ENCODE measurements around the gene KLHL29. TPM values are rescaled to one million over a fixed set of nuclear protein-coding genes. Genes with fewer than 3 reads are reported as not detected.

KLHL29 gene
- total and polyA plus RNA-seq, 2 donors (not counting 3 experiments of a cell fraction or from before 2014, with no cell fraction given): 4.6 to 12.7 TPM

GRCh38 chr2:23604731-23605130 lies 219.8 kb downstream of the KLHL29 start:
- Histone ChIP-seq H3K4me3 (replicated peaks in 1 of 3; ENCODE audit: insufficient read depth in 1 of 3, low read depth in 1 of 3, low read length in 3 of 3) (no peak overlapping the region), H3K4me1 (ENCODE audit: control insufficient read depth, extremely low read depth, insufficient read depth, low read length) (no peaks in the 10 kb centered on the region), H3K36me3 (ENCODE audit: control insufficient read depth in 2 of 2, extremely low read depth in 1 of 2, insufficient read depth in 2 of 2, low read length in 2 of 2) (no peaks in the 10 kb centered on the region), H3K79me2 (ENCODE audit: control insufficient read depth, insufficient read depth, low read length) (no peaks in the 10 kb centered on the region), H3K9ac (replicated peaks; ENCODE audit: extremely low read depth, insufficient read depth, low read length) (no peak overlapping the region), H3K27ac (ENCODE audit: insufficient read depth, low read depth, low read length) (no peak overlapping the region), H4K20me1 (replicated peaks; ENCODE audit: control insufficient read depth, extremely low read depth, insufficient read depth, low read length) (no peaks in the 10 kb centered on the region), H2AFZ (ENCODE audit: low read depth, low read length) (no peak overlapping the region), H3K9me3 (replicated peaks; ENCODE audit: control insufficient read depth, insufficient read depth, low read length) (no peaks in the 10 kb centered on the region), H3K27me3 (ENCODE audit: control insufficient read depth in 2 of 2, insufficient read depth in 2 of 2, low read length in 2 of 2) (no peaks in the 10 kb centered on the region), H3K4me2 (ENCODE audit: insufficient read depth, low read length) (no peak overlapping the region), H3K9me1 (replicated peaks; ENCODE audit: control insufficient read depth, extremely low read depth, insufficient read depth, low read length) (no peaks in the 10 kb centered on the region)
- dilution Hi-C loops (cut with MboI; ENCODE audit: extremely low pct_ligation_motif_present, low sequenced_read_pairs) (no loop called here), intact Hi-C loops (cut with micrococcal nuclease) (no loop called here)
- TF ChIP-seq MYC (IDR thresholded peaks at IDR 0.05; ENCODE audit: low read depth, low read length) (no peak), FOS (IDR thresholded peaks at IDR 0.05; ENCODE audit: borderline replicate concordance, insufficient read depth, low read length) (no peak), POLR2A (IDR thresholded peaks at IDR 0.05; ENCODE audit: low read depth, low read length) (no peak), POLR2AphosphoS5 (IDR thresholded peaks at IDR 0.05; ENCODE audit: insufficient read depth, low read depth, low read length) (no peak), EZH2 (IDR thresholded peaks at IDR 0.05; ENCODE audit: borderline replicate concordance, low read depth, low read length, severe bottlenecking) (no peak), JUN (IDR thresholded peaks at IDR 0.05; ENCODE audit: borderline replicate concordance, insufficient read depth, insufficient read length, low read depth) (no peak), GATA2 (IDR thresholded peaks at IDR 0.05; ENCODE audit: insufficient read depth, insufficient read length, low read depth, low read length) (no peak)
- TF ChIP-seq, protein P1, sequence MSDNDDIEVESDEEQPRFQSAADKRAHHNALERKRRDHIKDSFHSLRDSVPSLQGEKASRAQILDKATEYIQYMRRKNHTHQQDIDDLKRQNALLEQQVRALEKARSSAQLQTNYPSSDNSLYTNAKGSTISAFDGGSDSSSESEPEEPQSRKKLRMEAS (IDR thresholded peaks at IDR 0.05; ENCODE audit: insufficient read depth, insufficient read length): no peak
- TF ChIP-seq, protein P2, sequence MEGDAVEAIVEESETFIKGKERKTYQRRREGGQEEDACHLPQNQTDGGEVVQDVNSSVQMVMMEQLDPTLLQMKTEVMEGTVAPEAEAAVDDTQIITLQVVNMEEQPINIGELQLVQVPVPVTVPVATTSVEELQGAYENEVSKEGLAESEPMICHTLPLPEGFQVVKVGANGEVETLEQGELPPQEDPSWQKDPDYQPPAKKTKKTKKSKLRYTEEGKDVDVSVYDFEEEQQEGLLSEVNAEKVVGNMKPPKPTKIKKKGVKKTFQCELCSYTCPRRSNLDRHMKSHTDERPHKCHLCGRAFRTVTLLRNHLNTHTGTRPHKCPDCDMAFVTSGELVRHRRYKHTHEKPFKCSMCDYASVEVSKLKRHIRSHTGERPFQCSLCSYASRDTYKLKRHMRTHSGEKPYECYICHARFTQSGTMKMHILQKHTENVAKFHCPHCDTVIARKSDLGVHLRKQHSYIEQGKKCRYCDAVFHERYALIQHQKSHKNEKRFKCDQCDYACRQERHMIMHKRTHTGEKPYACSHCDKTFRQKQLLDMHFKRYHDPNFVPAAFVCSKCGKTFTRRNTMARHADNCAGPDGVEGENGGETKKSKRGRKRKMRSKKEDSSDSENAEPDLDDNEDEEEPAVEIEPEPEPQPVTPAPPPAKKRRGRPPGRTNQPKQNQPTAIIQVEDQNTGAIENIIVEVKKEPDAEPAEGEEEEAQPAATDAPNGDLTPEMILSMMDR (IDR thresholded peaks at IDR 0.05; ENCODE audit: extremely low read depth in 1 of 2, insufficient read depth in 1 of 2, low read depth in 1 of 2, low read length in 2 of 2): no peak
- FAIRE-seq: no peak
- ChIA-PET POLR2A (no interaction called here), CTCF (interaction anchor here (1.0 kb wide), 1 partner anchor 20 kb away, joined by 3 read pairs; no protein-coding TSS in a partner anchor)
- no TSS peak for BruUV-seq (replicated peaks)
- no peak for DNase-seq (ENCODE audit: low read depth, low spot score)

Measured in endothelial cell of umbilical vein (primary cell).